ENCODE results near the gene MAJIN.
A peak's percentile ranks its signal among the peaks of the same experiment; 100 is the strongest.

MAJIN gene

DNA sequence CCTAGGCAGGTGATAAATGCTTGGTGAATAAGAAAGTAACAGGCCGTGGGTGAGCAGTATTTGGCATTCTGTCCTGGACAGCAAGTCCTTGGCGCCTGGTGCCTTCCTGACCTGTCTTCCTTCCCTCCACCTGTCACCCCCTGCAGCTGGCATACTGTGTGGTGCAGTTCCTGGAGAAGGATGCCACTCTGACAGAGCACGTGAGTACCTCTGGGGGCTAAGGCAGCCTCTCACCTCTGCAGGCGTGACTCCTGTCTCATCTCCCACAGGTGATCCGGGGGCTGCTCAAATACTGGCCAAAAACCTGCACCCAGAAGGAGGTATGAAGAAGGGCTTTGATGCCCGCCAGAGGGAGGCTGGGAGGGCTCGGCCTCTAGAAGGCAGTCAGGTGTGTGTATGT lies 40.6 kb downstream of the MAJIN start:
- DNase-seq: no peak

DNA sequence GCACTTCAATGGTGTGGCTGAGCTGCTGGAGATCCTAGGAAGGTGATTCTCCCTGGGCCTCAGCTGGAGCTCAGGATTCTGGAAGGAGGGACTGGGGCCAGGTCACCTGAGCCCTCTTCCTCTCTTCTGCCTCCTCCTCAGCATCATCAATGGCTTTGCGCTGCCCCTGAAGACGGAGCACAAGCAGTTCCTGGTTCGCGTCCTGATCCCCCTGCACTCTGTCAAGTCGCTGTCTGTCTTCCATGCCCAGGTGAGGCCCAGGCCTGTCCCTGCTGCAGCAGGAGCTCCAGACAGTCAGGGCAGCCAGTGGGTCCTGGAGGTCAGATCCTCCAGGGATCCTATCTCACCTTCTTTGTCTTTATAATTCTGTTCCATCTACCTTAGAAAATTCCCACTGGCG lies 41.6 kb downstream of the MAJIN start:
- no peak for DNase-seq

DNA sequence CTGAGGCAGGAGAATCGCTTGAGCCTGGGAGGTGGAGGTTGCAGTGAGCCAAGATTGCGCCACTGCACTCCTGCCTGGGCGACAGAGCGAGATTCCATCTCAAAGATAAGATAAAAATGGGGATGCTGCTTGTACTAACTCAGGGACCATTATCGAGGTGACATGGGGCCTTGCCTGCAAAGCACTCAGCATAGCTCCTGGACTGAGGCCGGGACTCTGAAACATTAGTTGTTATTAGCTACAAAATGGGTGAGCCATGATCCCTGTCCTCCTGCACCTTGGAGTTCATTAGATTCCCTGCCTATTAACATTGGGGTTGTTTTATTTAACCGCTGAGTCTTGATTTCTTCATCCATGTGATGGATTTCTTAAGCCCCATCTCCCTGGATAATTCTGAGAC lies 42.3 kb downstream of the MAJIN start:
- no peak for DNase-seq

DNA sequence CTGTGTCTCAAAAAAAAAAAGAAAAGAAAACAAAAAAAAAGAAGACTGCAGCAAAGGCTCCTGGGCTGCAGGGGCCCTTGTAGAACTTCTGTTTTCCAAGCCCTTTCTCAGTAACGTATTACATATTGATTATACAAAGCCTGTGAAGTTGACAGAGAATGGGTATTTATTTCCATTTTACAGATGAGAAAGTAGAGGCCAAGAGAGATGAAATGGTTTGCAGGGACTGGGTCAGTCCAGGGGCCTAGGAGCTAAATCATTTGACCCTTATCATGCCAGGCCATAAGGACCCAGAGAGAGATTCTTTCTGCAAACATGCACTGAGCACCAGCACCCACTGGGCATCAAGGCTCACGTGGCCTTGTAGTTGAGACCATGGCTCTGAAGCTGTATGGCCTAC lies 43.0 kb downstream of the MAJIN start:
- DNase-seq: no peak

DNA sequence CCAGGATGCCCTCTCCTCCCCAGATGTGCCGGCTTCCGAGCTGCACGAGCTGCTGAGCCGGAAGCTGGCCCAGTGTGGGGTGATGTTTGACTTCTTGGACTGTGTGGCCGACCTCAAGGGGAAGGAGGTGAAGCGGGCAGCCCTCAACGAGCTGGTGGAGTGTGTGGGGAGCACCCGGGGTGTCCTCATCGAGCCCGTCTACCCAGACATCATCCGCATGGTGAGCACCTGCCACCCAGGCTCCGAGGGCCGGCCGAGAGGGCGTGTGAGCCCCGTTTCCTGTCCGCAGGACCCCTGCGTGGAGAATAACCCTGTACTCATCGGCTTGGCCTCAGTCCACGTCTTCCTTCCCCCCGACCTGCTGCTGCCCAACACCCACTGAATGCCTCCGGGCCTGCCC lies 45.2 kb downstream of the MAJIN start:
- DNase-seq: no peak

DNA sequence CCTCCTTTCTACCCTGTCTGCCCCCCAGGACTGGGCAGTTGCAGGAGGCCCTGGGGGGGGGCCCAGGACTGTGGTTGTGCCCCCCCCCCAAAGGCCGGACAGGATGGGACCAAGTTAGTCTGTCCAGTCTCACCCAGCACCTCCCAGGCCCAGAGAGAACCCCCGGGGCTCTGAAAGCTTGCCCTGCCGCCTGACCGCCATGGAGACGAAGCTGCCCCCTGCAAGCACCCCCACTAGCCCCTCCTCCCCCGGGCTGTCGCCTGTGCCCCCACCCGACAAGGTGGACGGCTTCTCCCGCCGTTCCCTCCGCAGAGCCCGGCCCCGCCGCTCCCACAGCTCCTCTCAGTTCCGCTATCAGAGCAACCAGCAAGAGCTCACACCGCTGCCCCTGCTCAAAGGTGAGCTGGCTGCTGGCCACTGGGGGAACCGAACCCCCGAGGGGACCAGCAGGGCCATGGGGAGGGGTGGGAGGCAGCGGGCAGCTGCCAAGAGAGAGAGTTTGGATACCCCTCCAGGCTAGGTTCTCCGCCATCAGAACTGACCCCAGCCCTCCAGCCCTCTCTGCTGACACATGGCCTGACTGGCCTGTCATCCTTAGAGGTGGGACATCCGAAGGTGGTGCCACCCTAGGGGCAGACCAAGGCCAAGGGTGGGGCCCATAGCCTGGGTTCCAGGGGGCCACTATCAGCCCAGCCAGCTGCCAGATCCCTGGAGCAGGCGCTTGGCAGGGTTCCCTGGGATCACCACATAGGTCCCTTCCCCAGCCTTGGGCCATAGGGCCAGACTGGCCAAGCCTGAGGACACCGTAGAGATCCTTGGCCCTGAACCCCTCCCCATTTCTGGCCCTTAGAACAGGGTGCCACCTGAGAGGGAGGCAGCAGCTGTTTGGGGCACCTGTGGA lies 46.1 kb downstream of the MAJIN start:
- DNase-seq: no peak

DNA sequence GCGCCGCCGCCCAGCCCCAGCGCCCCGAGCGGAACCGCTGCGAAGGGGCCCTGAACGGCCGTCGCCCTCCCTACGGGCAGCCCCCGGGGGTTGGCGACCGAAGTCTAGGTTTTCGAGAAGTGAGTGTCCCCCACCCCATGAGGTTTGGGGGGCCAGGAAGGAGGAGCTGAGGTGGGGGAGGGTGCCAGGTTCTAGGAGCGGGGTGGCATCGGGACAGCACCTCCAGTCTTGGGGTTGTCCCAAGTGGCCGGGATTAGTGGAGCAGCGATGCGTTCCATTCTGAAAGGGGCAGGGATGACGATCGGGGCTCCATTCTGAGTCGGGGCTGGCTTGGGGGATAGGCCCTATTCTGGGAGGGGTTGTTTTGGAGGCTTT lies 47.0 kb downstream of the MAJIN start:
- DNase-seq: no peak

DNA sequence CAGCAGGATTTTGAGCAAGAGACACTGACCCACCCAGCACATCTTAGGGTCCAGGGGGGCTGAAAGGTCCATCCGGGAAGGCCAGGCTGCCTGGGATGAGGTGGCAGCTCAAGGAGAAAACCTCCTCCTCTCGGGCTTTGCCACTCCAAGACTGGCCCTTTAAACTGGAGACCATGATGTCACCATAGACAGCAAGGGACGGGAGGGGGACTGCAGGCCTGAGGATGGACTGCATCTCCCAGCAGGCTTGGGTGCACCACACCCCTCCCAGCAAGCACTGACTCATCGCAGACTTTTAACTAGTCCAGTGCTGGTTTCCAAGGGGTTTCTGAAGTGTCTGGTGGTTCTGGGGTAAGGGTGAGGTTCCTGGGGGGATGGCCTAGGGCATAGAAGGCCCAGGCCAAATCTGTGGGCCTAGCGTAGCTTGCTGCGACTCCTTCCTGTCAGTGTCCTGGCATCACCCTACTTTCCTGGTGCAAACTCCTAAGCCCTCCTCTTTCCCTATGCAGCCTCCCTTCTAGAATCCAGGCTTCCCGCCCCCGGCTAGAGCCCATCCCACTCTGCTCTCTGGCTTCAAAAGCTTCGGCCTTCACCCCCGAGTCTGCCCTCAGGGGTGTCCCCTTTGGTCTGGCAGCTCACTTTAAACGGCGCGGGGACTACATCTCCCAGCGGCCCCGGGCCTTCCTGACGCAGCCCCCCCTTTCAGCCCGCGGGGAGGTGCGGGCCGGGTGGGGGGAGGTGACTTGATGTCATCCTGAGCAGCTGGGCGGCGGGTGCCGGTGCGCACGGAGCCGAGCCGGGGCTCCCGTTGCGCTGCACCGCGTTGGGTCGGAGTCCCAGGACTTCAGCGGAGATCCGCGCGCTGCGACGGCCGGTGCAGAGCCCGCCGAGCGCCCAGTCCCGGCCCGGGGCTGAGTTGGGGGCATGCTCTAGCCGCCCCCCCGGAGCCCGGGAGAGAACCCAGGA lies 47.7 kb downstream of the MAJIN start, which contains the start of gene PPP2R5B:
Gene PPP2R5B, plus strand, starts transcription at position 746 of the 966 bp plus-strand sequence. CDS start 1,046 bp downstream, outside the sequence.
- DNase-seq: peak; percentile 81 to 92 (median 87)

DNA sequence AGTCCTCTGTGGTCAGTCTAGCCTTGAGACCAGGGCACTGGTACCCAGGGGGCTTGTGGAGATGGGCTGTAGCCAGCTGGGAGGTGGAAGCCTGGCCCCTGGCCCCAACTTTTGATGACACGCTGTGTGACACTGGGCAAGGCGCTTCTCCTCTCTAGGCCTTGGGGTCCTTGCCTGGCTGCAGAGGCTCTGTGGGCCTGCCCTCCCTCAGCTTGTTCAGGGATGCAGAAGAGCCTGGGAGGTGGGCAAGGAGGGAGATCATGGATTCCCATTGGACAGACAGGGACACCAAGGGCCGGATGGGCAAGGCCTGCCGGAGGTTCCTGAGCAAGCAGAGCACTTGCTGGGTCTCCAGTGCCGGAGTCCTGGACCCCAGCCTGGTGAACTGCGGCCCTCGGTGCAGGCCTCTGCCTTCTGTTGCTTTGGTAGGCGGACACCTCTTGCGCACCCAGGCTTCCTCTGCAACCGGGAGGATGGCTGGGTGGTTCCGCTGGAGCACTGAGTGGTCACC lies 48.7 kb downstream of the MAJIN start:
- no peak for DNase-seq

DNA sequence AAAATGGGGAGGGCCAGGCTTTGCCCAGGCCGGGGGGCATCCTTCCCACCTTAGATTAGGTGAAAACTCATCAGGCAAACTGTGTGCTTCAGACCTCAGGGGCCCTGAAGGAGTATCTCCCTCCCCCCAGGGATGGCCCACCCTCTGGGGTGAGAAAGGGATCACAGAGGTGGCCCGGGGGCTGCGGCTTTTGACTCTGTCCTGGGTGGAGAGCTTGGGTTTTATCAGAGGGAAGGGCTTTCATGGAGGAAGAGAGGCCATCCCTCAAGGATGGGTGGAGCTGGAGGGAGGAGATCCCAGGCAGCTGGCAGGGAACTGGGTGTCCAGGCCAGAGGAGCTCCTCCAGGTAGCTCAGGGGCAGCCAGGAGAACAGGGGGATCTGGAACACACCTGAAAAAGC lies 50.5 kb downstream of the MAJIN start:
- no peak for DNase-seq

DNA sequence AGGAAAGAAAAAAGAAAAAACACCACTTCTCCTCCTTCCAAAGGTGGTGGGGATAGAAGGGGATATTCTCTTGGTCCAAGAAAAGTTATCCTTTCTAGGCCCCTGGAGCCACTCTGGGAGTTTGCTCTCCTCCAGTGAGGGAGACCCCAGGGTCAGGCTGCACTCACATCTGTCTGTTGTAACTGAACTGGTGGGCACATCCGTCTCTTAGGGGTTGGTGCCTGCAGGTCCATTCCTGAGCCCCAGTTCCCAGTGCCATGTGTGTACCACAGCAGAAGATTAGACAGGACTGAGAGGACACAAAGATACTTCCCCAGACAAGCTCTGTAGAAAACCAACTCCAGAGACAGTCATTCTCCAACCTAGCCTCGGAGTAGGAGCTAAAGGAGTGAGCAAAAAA lies 51.8 kb downstream of the MAJIN start:
- no peak for DNase-seq

DNA sequence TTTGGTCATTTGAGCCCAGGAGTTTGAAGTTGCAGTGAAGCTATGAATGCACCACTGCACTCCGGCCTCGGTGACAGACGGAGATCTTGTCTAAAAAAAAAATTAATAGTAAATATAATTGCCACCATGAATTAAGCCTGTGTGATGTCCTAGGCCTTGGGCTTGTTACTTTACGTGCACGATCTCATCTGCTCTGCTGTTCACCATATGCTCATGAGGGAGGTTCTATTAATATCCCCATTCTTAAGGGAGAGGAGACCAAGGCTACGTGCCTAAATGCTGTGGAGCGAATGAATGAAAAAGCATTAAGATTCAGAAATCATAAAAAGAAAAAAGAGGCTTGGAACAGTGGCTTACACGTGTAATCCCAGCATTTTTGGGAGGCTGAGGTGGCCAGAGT lies 52.3 kb downstream of the MAJIN start:
- DNase-seq: no peak

DNA sequence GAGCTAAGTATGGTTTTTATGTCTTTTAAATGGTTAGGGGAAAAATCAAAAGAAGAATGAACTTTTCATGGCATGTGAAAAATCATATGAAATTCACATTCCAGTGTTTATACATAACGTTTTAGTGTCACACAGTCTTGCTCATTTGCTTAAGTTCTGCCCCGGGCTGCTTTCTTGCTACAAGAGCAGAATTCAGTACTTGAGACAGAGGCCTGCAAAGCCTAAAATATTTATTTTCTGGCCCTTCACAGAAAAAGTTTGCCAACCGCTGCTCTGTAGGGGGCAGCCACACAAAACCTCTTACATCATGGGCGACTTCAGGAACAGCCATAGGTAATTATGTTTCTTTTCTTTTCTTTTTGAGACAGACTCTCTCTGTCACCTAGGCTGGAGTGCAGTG lies 53.9 kb downstream of the MAJIN start:
- DNase-seq: no peak

DNA sequence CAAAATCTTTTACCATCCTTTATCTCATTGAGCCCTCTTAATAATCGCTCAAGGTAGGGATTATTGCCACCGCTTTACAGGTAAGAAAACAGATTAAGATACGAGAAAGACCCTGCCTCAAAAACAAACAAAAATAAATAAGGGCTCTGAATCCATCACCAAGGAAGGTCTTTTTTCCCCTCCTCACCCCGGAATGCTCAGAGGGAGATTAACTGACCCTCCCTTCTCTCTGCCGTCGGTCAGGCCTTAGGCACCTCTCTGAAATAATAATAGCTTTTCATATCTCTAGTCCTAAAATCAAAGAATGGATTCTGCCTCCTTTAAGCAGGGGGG lies 54.3 kb downstream of the MAJIN start:
- DNase-seq: no peak

DNA sequence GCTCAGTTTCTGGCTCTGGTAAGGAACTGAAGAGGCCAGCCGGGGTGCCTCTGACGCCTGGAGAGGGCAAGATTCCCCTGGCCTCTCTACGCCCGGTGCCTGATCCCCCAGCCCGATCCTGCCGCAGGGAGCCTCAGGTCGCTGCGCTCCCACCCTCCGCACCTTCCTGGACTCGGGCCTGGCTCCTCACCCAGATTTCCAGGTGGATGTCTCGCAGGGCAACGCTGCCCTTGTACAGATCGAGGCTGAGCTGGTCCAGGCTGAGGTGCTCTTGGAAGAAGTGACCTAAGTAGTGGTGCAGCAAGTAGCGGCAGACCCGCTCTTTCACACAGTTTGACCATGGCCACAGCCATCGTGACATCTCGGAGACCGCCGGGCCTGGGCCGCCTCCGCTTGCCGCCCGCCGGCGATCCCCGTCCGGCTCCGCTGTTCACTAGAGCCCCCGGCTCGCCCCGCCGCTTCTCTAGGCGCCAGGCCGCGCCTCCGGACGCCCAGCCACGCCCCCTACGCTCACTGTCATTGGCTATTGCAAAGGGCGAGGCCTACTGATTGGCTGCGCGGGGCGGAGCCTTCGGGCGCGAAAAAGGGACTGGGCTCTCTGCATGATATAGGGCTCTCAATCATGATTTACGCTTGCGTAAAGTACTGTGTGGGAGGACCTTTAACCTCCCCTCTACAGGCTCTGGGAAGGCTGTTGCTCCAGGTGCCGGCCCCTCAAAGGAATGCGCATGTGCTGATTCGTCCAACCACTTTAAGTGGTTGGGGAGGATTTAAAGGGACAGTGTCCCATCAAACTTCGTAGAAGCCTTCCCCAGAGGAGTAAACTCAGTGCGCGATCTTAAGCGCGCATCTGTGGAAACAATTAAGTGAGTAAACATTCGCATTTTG lies 54.9 kb downstream of the MAJIN start, which contains the start of gene ATG2A:
Gene ATG2A, minus strand, starts transcription at position 435 of the 888 bp plus-strand sequence. Its CDS starts 74 bp downstream, at position 361.
- peak; percentile 96 to 100 (median 98) for DNase-seq

DNA sequence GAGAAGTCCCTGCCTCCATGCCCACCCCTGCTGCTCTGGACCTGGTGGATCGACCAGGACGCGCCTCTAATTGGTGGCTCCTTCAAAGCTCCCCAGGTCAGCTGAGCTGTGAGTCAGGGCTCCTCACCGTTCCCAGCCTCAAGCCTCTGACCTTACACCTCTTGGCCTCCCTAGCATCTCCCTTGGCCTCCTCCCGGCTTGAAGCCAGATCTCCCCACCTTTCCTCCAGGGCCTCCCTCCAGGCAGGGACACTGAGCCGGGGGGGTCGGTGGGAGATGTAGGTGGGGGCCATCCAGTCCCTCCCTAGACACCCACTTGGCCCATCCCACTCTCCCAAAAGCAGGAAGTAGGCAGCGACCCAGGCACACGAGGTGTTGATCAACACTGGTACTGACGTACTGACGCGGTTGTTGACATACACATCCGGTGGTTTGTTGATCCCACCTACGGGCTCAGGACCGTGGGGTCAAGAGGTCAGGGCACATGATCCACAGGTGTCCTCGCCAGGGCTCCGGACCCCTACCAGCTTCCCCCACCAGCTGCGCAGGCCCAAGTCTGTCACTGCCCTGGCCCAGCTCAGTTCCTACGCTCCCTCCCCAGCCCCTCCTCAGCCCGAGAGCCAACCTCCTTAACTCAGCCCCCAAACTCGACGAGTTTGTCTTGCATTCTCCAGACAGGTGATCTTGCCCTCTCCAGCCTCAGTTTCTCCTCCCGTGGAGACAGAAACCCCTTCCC lies 55.7 kb downstream of the MAJIN start:
- peak in 4 of 5 donors; percentile 14 to 58 (median 28) for DNase-seq

DNA sequence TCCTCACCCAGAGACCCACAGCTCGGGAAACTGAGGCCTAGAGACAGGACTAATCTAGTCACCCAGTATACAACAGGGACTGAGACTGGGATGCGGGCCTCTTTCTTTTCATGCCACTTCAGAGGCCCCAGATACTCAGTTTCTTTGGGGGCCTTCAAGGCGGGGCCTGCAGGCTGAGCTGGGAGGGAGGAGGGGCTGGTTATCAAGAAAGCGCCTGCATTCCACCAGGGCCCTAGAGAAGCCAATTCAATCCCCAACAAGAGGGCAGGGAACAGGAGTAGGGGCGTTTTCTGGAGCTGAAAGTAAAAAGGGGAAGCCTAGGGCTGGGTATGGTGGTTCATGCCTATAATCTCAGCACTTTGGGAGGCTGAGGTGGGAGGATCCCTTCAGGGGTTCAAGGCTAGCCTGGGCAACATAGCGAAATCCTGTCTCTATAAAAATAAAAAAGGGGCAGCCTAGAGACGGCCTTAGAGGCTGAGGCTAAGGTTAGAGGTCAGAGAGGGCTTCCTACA lies 56.5 kb downstream of the MAJIN start:
- no peak for DNase-seq

DNA sequence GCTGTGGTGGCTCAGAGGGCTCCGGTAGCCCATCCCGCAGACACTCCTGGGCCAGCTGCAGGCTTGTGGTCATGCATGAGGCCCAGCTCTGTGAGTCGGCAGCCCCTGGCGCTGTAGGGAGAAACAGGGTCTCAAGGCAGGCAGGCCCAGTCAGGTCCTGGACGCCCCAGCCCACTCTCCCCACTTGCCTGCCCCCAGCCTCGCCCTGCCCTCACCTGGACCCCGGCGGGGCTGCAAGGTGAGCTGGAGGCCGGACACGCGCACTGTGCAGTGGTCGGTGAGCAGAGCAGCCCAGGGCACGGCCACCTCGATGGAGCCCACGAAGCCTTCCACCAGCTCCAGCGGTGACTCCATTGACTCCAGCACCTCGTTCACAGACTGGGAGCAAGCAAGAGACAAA lies 57.8 kb downstream of the MAJIN start:
- DNase-seq: peak in 1 of 5 donors; percentile 6

DNA sequence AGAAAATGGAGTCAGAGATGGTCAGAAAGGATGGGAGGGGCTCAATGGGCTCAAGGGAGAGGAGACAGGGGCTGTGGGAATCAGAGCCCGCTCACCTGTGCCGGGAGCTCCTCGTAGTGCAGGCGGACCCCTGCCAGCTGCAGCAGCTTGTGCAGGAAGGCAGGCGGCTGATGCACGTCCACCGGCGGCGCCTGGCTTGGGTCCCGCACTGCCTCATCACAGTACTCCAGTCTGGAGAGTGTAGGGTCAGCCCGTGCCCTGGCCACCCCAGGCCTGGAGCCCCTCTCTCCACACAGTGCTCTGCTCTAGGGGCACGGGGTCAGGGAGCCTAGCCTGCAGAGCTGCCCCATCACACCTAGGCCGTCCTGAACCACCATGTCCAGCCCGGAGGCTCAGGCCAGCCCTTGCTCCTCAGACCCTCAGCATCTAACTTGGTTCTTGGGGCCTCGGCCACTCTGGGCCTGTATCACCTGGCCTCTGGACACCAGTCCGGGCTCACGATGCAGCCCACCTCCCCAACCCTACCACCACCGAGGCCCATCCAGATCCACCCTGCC lies 58.7 kb downstream of the MAJIN start:
- peak in 1 of 5 donors; percentile 7 for DNase-seq

DNA sequence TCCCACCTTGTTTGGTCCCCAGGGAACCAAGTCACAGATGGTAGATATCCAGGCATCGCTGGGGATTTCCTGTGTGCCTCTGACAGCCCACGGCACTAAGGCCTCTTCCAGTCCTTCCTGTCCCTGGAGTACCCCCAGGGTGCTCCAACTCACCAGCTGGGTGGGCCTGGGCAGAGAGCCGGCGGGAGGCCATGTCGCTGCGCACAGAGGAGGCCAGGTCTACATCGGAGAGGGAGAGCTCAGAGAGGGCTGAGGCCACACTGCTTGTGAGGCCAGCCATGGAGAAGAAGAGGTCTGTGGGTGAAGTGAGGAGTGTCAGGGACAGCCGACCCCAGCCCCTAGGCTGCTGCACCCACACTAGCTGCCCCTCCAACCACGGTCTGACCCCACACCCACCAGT lies 60.2 kb downstream of the MAJIN start:
- no peak for DNase-seq

DNA sequence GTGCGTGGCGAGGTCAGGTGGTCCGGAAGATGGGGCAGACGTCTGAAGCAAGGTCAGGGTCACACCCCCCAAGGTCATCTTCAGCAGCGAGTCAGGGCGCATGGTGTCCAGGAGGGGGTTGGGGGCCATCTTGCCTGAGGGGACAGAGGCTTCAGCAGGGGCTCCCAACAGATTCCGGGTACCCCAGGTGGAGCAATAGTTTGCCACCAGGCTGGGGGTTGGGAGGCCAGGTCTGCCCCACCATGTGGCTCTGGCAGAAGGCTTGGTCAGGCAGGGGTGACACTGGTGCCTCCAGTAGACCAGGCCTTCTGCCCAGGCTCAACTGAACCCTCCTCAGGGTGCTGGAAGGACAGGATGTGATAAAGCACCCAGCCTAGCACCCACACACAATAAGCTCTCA lies 60.8 kb downstream of the MAJIN start:
- no peak for DNase-seq
